HEK293 (cell line): Measurements from ENCODE around the gene TCOF1.

ENCODE experiments used
- CTCF ChIA-PET: fragments of 350-600 bp; formaldehyde crosslinking; extraction: SDS; loops from one replicate; lab custom pipeline; 2021; ENCODE audit warnings: antibody characterized with exemption; lab: Yijun Ruan, JAX
- POLR2A ChIA-PET: fragments of 300-600 bp; formaldehyde crosslinking; extraction: SDS; loops from one replicate; lab custom pipeline; 2020; ENCODE audit warnings: antibody characterized with exemption, inconsistent platforms; lab: Yijun Ruan, JAX
- H3K27ac ChIP-seq: fragments of 200-500 bp; sonication (Bioruptor generic); 2 replicates; pipeline ENCODE4 v1.5.1; 2014; ENCODE audit warnings: low read depth, low read length, control low read depth, inconsistent platforms; ENCODE audit errors: extremely low read depth
- H3K36me3 ChIP-seq, 2 experiments: fragments of 200-500 bp in 1 of 2; sonication (Bioruptor generic) in 1 of 2; 1 replicate in 1 of 2; 2 replicates in 1 of 2; pipeline ENCODE4 v1.5.1; 2014 to 2017; ENCODE audit warnings: inconsistent platforms in 2 of 2, low read length in 2 of 2; ENCODE audit not compliant: control insufficient read depth in 2 of 2, insufficient read depth in 1 of 2
- H3K4me1 ChIP-seq: fragments of 200-500 bp; sonication (Bioruptor generic); 2 replicates; pipeline ENCODE4 v1.5.1; 2014; ENCODE audit warnings: mild to moderate bottlenecking, low read length, inconsistent platforms; ENCODE audit not compliant: control insufficient read depth, insufficient read depth
- H3K4me3 ChIP-seq: 2 replicates; pipeline ENCODE4 v1.5.1; 2011; ENCODE audit warnings: low read depth, mild to moderate bottlenecking, control low read depth, low read length, moderate library complexity
- H3K9me3 ChIP-seq: fragments of 200-500 bp; sonication (Bioruptor generic); 2 replicates; pipeline ENCODE4 v1.5.1; 2014; ENCODE audit warnings: low read depth, low read length, inconsistent platforms; ENCODE audit not compliant: control insufficient read depth, insufficient read depth
- BCL11A ChIP-seq: fragments of 450-650 bp; formaldehyde crosslinking; IDR thresholded peaks from 2 replicates; pipeline ENCODE4 v1.5.1; 2016; ENCODE audit warnings: low read depth, missing biosample characterization, missing genetic modification characterization
- BCL11B ChIP-seq: fragments of 450-650 bp; formaldehyde crosslinking; IDR thresholded peaks from 2 replicates; pipeline ENCODE4 v1.5.1; 2016; ENCODE audit warnings: low read depth, missing biosample characterization, missing genetic modification characterization
- GLI4 ChIP-seq: fragments of 450-650 bp; formaldehyde crosslinking; IDR thresholded peaks from 2 replicates; pipeline ENCODE4 v1.5.1; 2016; ENCODE audit warnings: missing biosample characterization, missing genetic modification characterization
- GLIS1 ChIP-seq: fragments of 450-650 bp; formaldehyde crosslinking; IDR thresholded peaks from 2 replicates; pipeline ENCODE4 v1.5.1; 2016; ENCODE audit warnings: missing biosample characterization, missing genetic modification characterization
- GLIS2 ChIP-seq: fragments of 450-650 bp; formaldehyde crosslinking; IDR thresholded peaks from 2 replicates; pipeline ENCODE4 v1.5.1; 2016; ENCODE audit warnings: missing biosample characterization, missing genetic modification characterization
- SP7 ChIP-seq: fragments of 450-650 bp; formaldehyde crosslinking; IDR thresholded peaks from 2 replicates; pipeline ENCODE4 v1.5.1; 2016; ENCODE audit warnings: missing biosample characterization, missing genetic modification characterization
- ZBTB1 ChIP-seq: fragments of 450-650 bp; formaldehyde crosslinking; IDR thresholded peaks from 2 replicates; pipeline ENCODE4 v1.5.1; 2016; ENCODE audit warnings: missing biosample characterization, missing genetic modification characterization
- ZFP37 ChIP-seq: fragments of 450-650 bp; formaldehyde crosslinking; IDR thresholded peaks from 2 replicates; pipeline ENCODE4 v1.5.1; 2016; ENCODE audit warnings: missing biosample characterization, missing genetic modification characterization
- ZNF10 ChIP-seq: fragments of 450-650 bp; formaldehyde crosslinking; IDR thresholded peaks from 2 replicates; pipeline ENCODE4 v1.5.1; 2017; ENCODE audit warnings: missing biosample characterization, missing genetic modification characterization
- ZNF112 ChIP-seq: fragments of 450-650 bp; formaldehyde crosslinking; IDR thresholded peaks from 2 replicates; pipeline ENCODE4 v1.5.0; 2017; ENCODE audit warnings: missing biosample characterization, missing genetic modification characterization
- ZNF174 ChIP-seq: fragments of 450-650 bp; formaldehyde crosslinking; IDR thresholded peaks from 2 replicates; pipeline ENCODE4 v1.5.0; 2017; ENCODE audit warnings: missing biosample characterization, mild to moderate bottlenecking, missing genetic modification characterization
- ZNF335 ChIP-seq: fragments of 450-650 bp; formaldehyde crosslinking; conservative IDR thresholded peaks from 2 replicates; pipeline ENCODE4 v1.5.1; 2016; ENCODE audit warnings: missing biosample characterization, missing genetic modification characterization
- ZNF366 ChIP-seq: fragments of 450-650 bp; formaldehyde crosslinking; conservative IDR thresholded peaks from 2 replicates; pipeline ENCODE4 v1.5.1; 2016; ENCODE audit warnings: missing biosample characterization, missing genetic modification characterization
- ZNF501 ChIP-seq: fragments of 450-650 bp; formaldehyde crosslinking; IDR thresholded peaks from 2 replicates; pipeline ENCODE4 v1.5.1; 2016; ENCODE audit warnings: missing biosample characterization, missing genetic modification characterization
- ZNF629 ChIP-seq: fragments of 450-650 bp; formaldehyde crosslinking; IDR thresholded peaks from 2 replicates; pipeline ENCODE4 v1.5.1; 2017; ENCODE audit warnings: missing biosample characterization, missing genetic modification characterization
- ZNF768 ChIP-seq: fragments of 450-650 bp; formaldehyde crosslinking; IDR thresholded peaks from 2 replicates; pipeline ENCODE4 v1.5.1; 2018; ENCODE audit warnings: missing biosample characterization, mild to moderate bottlenecking, missing genetic modification characterization
- TF ChIP-seq, protein P1 (sequence below): fragments of 450-650 bp; formaldehyde crosslinking; IDR thresholded peaks from 2 replicates; pipeline ENCODE4 v1.5.1; 2017; ENCODE audit warnings: missing biosample characterization, missing genetic modification characterization
- TF ChIP-seq, protein P2 (sequence below): fragments of 450-650 bp; formaldehyde crosslinking; IDR thresholded peaks from 2 replicates; pipeline ENCODE4 v1.5.1; 2016; ENCODE audit warnings: missing biosample characterization, missing genetic modification characterization, low read depth
- TF ChIP-seq, protein P3 (sequence below): fragments of 450-650 bp; formaldehyde crosslinking; IDR thresholded peaks from 2 replicates; pipeline ENCODE4 v1.5.1; 2016; ENCODE audit warnings: missing biosample characterization, missing genetic modification characterization
- TF ChIP-seq, protein P4 (sequence below): fragments of 450-650 bp; formaldehyde crosslinking; IDR thresholded peaks from 2 replicates; pipeline ENCODE4 v1.5.1; 2016; ENCODE audit warnings: missing biosample characterization, missing genetic modification characterization
- TF ChIP-seq, protein P5 (sequence below): fragments of 450-650 bp; formaldehyde crosslinking; IDR thresholded peaks from 2 replicates; pipeline ENCODE4 v1.5.1; 2016; ENCODE audit warnings: missing biosample characterization, missing genetic modification characterization, borderline replicate concordance

TCOF1 gene

DNA sequence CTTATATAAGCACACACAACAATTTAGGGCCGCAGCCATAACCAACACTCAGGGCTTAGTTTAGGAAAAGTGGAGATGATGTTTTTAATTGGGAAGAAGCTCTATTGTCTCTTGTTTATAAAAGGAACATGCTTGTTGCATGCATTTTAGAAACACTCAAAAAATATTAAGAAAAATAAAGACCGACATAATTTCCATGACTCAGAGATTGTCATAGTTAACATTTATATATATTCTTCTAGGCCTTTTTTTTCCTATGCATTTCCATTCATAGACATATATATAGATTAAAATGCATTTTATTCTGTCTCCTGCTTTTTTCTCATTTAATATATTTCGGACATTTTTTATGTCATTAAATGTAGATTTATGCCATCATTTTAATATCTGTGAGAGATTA, 41.2 kb upstream of the TCOF1 start:
- TF ChIP-seq, protein P1, sequence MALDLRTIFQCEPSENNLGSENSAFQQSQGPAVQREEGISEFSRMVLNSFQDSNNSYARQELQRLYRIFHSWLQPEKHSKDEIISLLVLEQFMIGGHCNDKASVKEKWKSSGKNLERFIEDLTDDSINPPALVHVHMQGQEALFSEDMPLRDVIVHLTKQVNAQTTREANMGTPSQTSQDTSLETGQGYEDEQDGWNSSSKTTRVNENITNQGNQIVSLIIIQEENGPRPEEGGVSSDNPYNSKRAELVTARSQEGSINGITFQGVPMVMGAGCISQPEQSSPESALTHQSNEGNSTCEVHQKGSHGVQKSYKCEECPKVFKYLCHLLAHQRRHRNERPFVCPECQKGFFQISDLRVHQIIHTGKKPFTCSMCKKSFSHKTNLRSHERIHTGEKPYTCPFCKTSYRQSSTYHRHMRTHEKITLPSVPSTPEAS, result no peak
- TF ChIP-seq GLI4 (tag by site-specific recombination) (no peak), ZNF501 (tag by site-specific recombination) (no peak), GLIS1 (tag by site-specific recombination) (no peak)
- TF ChIP-seq, protein P2, sequence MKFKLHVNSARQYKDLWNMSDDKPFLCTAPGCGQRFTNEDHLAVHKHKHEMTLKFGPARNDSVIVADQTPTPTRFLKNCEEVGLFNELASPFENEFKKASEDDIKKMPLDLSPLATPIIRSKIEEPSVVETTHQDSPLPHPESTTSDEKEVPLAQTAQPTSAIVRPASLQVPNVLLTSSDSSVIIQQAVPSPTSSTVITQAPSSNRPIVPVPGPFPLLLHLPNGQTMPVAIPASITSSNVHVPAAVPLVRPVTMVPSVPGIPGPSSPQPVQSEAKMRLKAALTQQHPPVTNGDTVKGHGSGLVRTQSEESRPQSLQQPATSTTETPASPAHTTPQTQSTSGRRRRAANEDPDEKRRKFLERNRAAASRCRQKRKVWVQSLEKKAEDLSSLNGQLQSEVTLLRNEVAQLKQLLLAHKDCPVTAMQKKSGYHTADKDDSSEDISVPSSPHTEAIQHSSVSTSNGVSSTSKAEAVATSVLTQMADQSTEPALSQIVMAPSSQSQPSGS, result no peak
- Histone ChIP-seq H3K4me3 (no peak overlapping the region), H3K9me3 (no peaks in the 10 kb centered on the region), H3K36me3 (no peaks in the 10 kb centered on the region), H3K4me1 (peaks cover 7% of the 10 kb centered on the region), H3K27ac (no peak overlapping the region)
- POLR2A ChIA-PET, result interaction anchor here (0.8 kb wide), 1 partner anchor 25 kb away, joined by 4 read pairs; no protein-coding TSS in a partner anchor
- CTCF ChIA-PET, result interaction anchor here (1.6 kb wide), 1 partner anchor 43 kb away, joined by 4 read pairs; no protein-coding TSS in a partner anchor

DNA sequence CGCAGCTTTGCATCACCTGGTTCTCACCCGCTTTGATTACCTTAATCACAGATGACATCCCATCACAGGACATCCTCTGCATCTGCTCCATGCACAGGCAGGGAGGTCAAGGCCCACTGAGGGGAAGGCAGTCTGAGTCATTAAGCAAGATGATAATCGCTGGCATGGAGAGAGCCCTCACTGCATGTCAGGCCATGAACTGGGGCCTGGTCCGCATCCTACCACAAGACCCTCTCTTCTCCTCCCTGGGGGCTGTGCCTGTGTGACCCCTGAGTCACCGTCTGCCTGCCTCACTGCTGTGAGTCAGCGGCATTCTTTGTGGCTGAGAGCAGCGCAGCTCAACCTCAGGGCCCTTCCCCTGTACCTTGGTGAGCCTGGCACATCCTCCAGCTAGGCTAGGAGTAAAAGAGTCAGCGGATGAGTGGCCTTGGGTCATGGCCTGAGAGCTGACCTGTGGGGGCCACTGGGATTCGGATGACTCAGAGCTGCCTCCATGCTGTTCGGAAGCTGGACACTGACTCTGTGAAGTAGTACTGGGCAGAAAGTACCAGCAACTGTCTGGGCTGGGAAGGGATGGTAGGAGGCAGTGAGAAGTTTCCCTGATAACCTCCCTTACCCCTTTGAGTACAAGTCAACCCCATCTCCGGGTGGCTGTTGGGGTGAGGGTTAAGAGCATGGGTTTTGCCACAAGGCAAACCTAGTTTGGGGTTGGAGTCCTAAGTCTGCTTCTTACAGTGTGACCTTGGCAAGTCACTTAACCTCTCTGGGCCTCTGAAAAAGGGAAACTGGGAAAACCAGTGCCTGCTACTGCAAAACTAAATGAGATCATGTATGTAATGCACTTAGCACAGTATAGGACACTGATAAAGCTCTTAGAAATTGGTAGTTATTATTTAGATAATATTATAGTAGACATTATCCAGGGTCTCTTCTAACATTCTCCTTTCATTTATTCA, 40.2 kb upstream of the TCOF1 start:
- H3K4me3 ChIP-seq, result no peak overlapping the region
- no peaks in the 10 kb centered on the region for H3K9me3 ChIP-seq
- H3K4me1 ChIP-seq, result peaks cover 7% of the 10 kb centered on the region
- H3K36me3 ChIP-seq, result no peaks in the 10 kb centered on the region
- ChIA-PET POLR2A (interaction anchor here (0.8 kb wide), 1 partner anchor 26 kb away, joined by 4 read pairs; no protein-coding TSS in a partner anchor), CTCF (interaction anchor here (0.5 to 1.6 kb wide), 4 partner anchors 11 to 560 kb away, joined by 3 to 4 read pairs (median 3); no protein-coding TSS in a partner anchor)
- H3K27ac ChIP-seq, result no peak overlapping the region
- TF ChIP-seq ZNF174 (tag by site-specific recombination), result no peak
- TF ChIP-seq, protein P3, sequence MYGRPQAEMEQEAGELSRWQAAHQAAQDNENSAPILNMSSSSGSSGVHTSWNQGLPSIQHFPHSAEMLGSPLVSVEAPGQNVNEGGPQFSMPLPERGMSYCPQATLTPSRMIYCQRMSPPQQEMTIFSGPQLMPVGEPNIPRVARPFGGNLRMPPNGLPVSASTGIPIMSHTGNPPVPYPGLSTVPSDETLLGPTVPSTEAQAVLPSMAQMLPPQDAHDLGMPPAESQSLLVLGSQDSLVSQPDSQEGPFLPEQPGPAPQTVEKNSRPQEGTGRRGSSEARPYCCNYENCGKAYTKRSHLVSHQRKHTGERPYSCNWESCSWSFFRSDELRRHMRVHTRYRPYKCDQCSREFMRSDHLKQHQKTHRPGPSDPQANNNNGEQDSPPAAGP (tag by site-specific recombination), result peak; percentile 89
- peak; percentile 57; the same call in 1 of the 2 replicates for TF ChIP-seq ZFP37
- TF ChIP-seq ZNF366 (tag by site-specific recombination), result peak; percentile 72
- TF ChIP-seq, protein P4, sequence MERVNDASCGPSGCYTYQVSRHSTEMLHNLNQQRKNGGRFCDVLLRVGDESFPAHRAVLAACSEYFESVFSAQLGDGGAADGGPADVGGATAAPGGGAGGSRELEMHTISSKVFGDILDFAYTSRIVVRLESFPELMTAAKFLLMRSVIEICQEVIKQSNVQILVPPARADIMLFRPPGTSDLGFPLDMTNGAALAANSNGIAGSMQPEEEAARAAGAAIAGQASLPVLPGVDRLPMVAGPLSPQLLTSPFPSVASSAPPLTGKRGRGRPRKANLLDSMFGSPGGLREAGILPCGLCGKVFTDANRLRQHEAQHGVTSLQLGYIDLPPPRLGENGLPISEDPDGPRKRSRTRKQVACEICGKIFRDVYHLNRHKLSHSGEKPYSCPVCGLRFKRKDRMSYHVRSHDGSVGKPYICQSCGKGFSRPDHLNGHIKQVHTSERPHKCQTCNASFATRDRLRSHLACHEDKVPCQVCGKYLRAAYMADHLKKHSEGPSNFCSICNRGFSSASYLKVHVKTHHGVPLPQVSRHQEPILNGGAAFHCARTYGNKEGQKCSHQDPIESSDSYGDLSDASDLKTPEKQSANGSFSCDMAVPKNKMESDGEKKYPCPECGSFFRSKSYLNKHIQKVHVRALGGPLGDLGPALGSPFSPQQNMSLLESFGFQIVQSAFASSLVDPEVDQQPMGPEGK (tag by site-specific recombination), result peak; percentile 62
- TF ChIP-seq BCL11B (tag by site-specific recombination), result no peak
- TF ChIP-seq ZNF10, result 0 out of 2 replicates have a peak, but pooled peaks have one; percentile 15
- no peak for TF ChIP-seq ZBTB1 (tag by site-specific recombination)
- TF ChIP-seq, protein P5, sequence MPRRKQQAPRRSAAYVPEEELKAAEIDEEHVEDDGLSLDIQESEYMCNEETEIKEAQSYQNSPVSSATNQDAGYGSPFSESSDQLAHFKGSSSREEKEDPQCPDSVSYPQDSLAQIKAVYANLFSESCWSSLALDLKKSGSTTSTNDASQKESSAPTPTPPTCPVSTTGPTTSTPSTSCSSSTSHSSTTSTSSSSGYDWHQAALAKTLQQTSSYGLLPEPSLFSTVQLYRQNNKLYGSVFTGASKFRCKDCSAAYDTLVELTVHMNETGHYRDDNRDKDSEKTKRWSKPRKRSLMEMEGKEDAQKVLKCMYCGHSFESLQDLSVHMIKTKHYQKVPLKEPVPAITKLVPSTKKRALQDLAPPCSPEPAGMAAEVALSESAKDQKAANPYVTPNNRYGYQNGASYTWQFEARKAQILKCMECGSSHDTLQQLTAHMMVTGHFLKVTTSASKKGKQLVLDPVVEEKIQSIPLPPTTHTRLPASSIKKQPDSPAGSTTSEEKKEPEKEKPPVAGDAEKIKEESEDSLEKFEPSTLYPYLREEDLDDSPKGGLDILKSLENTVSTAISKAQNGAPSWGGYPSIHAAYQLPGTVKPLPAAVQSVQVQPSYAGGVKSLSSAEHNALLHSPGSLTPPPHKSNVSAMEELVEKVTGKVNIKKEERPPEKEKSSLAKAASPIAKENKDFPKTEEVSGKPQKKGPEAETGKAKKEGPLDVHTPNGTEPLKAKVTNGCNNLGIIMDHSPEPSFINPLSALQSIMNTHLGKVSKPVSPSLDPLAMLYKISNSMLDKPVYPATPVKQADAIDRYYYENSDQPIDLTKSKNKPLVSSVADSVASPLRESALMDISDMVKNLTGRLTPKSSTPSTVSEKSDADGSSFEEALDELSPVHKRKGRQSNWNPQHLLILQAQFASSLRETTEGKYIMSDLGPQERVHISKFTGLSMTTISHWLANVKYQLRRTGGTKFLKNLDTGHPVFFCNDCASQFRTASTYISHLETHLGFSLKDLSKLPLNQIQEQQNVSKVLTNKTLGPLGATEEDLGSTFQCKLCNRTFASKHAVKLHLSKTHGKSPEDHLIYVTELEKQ (tag by site-specific recombination), result peak; percentile 40; the same call in 1 of the 2 replicates
- peak; percentile 16; the same call in 1 of the 2 replicates for TF ChIP-seq ZNF335 (tag by site-specific recombination)
- no peak for TF ChIP-seq ZNF112
- peak; percentile 83 for TF ChIP-seq ZNF629 (tag by site-specific recombination)
- TF ChIP-seq SP7 (tag by site-specific recombination), result peak; percentile 82
- peak; percentile 48; the same call in 1 of the 2 replicates for TF ChIP-seq BCL11A
- peak; percentile 51; the same call in 1 of the 2 replicates for TF ChIP-seq ZNF768
- TF ChIP-seq GLIS2 (tag by site-specific recombination), result peak; percentile 61
